Measurements from ENCODE around the gene NRP2. TPM values are rescaled to one million over a fixed set of nuclear protein-coding genes. Genes with fewer than 3 reads are reported as not detected.

NRP2 gene
- total and polyA plus RNA-seq, 2 of the 13 experiments (the other 11 are each of a cell fraction or from before 2014, with no cell fraction given), result 0.65 to 1.4 TPM

DNA sequence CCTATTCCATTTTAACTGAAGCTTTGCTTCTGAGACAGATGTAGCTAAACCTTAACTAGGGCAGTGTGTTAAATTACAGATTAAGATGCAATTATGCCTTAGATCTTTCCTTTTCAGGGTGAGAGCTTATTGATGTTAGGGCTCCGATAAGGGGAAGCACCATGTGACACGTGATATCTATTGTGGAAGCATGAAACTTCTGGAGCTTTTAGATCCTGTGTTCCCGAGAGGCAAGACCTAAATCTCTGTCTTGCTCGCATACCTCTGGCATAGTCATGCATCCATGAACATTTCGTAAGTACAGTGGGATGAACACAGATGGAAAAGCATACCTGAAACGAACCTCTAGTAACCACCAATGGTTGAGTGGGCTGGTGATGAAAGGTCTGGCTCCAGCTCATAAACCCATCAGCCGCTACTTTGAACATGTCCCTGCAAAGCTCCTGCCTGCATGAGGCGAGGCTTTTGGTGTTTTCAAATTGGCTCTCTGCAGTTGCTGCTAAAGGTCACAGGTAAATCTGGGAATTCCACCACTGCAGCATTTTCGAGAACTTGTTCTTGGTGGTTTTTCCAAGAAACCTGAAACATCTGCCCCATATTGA lies 3.7 kb upstream of the NRP2 start:
- TF ChIP-seq ZNF773 (CRISPR knock-in tag; IDR thresholded peaks at IDR 0.05; ENCODE audit: borderline replicate concordance), result no peak
- TF ChIP-seq, protein P1, sequence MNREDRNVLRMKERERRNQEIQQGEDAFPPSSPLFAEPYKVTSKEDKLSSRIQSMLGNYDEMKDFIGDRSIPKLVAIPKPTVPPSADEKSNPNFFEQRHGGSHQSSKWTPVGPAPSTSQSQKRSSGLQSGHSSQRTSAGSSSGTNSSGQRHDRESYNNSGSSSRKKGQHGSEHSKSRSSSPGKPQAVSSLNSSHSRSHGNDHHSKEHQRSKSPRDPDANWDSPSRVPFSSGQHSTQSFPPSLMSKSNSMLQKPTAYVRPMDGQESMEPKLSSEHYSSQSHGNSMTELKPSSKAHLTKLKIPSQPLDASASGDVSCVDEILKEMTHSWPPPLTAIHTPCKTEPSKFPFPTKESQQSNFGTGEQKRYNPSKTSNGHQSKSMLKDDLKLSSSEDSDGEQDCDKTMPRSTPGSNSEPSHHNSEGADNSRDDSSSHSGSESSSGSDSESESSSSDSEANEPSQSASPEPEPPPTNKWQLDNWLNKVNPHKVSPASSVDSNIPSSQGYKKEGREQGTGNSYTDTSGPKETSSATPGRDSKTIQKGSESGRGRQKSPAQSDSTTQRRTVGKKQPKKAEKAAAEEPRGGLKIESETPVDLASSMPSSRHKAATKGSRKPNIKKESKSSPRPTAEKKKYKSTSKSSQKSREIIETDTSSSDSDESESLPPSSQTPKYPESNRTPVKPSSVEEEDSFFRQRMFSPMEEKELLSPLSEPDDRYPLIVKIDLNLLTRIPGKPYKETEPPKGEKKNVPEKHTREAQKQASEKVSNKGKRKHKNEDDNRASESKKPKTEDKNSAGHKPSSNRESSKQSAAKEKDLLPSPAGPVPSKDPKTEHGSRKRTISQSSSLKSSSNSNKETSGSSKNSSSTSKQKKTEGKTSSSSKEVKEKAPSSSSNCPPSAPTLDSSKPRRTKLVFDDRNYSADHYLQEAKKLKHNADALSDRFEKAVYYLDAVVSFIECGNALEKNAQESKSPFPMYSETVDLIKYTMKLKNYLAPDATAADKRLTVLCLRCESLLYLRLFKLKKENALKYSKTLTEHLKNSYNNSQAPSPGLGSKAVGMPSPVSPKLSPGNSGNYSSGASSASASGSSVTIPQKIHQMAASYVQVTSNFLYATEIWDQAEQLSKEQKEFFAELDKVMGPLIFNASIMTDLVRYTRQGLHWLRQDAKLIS (CRISPR knock-in tag; IDR thresholded peaks at IDR 0.05), result no peak
- TF ChIP-seq ZNF772 (CRISPR knock-in tag; IDR thresholded peaks at IDR 0.05), result no peak
- TF ChIP-seq SP4 (CRISPR knock-in tag; IDR thresholded peaks at IDR 0.05), result 0 out of 2 replicates have a peak, but pooled peaks have one; percentile 21
- TF ChIP-seq HNRNPUL1 (IDR thresholded peaks at IDR 0.05; ENCODE audit: low read depth, low read length), result no peak
- TF ChIP-seq, protein P2, sequence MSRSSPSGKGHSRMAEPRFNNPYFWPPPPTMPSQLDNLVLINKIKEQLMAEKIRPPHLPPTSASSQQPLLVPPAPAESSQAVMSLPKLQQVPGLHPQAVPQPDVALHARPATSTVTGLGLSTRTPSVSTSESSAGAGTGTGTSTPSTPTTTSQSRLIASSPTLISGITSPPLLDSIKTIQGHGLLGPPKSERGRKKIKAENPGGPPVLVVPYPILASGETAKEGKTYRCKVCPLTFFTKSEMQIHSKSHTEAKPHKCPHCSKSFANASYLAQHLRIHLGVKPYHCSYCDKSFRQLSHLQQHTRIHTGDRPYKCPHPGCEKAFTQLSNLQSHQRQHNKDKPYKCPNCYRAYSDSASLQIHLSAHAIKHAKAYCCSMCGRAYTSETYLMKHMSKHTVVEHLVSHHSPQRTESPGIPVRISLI (CRISPR knock-in tag; IDR thresholded peaks at IDR 0.05; ENCODE audit: borderline replicate concordance), result 0 out of 2 replicates have a peak, but pooled peaks have one; percentile 35
- TF ChIP-seq ZFAT (CRISPR knock-in tag; conservative IDR thresholded peaks at IDR 0.05), result peak; percentile 93
- TF ChIP-seq ATF1 (CRISPR knock-in tag; IDR thresholded peaks at IDR 0.05), result no peak
- Histone ChIP-seq H3K27ac (ENCODE audit: extremely low read length, insufficient read depth, low read length) (no peak overlapping the region), H3K79me2 (ENCODE audit: insufficient read depth, low read length) (no peaks in the 10 kb centered on the region), H3K9ac (ENCODE audit: insufficient read depth, low read depth, low read length) (no peak overlapping the region), H3K9me3 (ENCODE audit: low read length) (no peaks in the 10 kb centered on the region), H2AFZ (ENCODE audit: low read length) (no peak overlapping the region), H3K4me2 (ENCODE audit: low read depth, low read length) (peak overlapping the region; percentile 23; the same call in 1 of the 2 replicates), H3K36me3 (replicated peaks in 1 of 2; ENCODE audit: control insufficient read depth in 1 of 2, insufficient read depth in 2 of 2, low read length in 2 of 2) (no peaks in the 10 kb centered on the region), H3K27me3 (ENCODE audit: control insufficient read depth in 1 of 2, insufficient read depth in 2 of 2, low read length in 2 of 2) (peaks cover 8 to 33% of the 10 kb centered on the region in 2 experiments), H4K20me1 (ENCODE audit: insufficient read depth, low read length) (no peaks in the 10 kb centered on the region), H3K4me3 (replicated peaks in 1 of 3; ENCODE audit: insufficient read depth in 1 of 3, low read depth in 2 of 3, low read length in 3 of 3) (no peak overlapping the region), H3K4me1 (ENCODE audit: insufficient read depth, low read length) (peaks cover 12% of the 10 kb centered on the region)
- no peak for ATAC-seq
- WGBS (ENCODE audit: low lambda C conversion rate), result 6% methylated on average over 9 of the region's 9 CpGs
- in situ Hi-C loops (cut with HindIII; ENCODE audit: extremely low pct_ligation_motif_present, low pct_unique_long_range_greater_than_20kb) (loop anchor here (5.0 to 10.0 kb wide), 2 partner anchors 794 to 1351 kb away; no protein-coding TSS in a partner anchor), intact Hi-C loops (cut with micrococcal nuclease; ENCODE audit: unreplicated experiment) (loop anchor here (5.0 kb wide), 2 partner anchors 356 to 791 kb away; no protein-coding TSS in a partner anchor)
- ChIA-PET POLR2A (no interaction called here), CTCF (ENCODE audit: low intra/inter-chr PET ratio, low total read pairs) (no interaction called here)
- no peak for DNase-seq (ENCODE audit: low spot score)
- BruUV-seq (replicated peaks), result no TSS peak
- no peak for FAIRE-seq
